ENCODE results near the gene HLA-F.

DNA sequence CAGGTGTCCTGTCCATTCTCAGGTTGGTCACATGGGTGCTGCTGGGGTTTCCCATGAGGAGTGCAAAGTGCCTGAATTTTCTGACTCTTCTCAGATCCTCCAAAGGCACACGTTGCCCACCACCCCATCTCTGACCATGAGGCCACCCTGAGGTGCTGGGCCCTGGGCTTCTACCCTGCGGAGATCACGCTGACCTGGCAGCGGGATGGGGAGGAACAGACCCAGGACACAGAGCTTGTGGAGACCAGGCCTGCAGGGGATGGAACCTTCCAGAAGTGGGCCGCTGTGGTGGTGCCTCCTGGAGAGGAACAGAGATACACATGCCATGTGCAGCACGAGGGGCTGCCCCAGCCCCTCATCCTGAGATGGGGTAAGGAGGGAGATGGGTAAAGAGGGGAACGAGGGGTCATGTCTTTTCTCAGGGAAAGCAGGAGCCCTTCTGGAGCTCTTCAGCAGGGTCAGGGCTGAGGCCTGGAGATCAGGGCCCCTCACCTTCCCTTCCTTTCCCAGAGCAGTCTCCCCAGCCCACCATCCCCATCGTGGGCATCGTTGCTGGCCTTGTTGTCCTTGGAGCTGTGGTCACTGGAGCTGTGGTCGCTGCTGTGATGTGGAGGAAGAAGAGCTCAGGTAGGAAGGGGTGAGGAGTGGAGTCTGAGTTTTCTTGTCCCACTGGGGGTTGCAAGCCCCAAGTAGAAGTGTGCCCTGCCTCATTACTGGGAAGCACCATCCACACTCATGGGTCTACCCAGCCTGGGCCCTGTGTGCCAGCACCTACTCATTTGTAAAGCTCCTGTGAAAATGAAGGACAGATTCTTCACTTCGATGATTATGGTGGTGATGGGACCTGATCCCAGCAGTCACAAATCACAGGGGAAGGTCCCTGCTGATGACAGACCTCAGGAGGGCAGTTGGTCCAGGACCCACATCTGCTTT, 2.0 kb downstream of the HLA-F start:
- TF ChIP-seq CTCF (IDR thresholded peaks at IDR 0.05) (no peak), TAF1 (IDR thresholded peaks at IDR 0.05; ENCODE audit: borderline replicate concordance, low read depth, low read length) (no peak), MAX (IDR thresholded peaks at IDR 0.05; ENCODE audit: low read depth) (no peak), TCF12 (IDR thresholded peaks at IDR 0.05) (no peak), EP300 (IDR thresholded peaks at IDR 0.05; ENCODE audit: borderline replicate concordance in 1 of 2, low read depth in 1 of 2, low read length in 1 of 2) (no peak), USF2 (IDR thresholded peaks at IDR 0.05; ENCODE audit: borderline replicate concordance, low read depth, low read length) (no peak), SIN3A (IDR thresholded peaks at IDR 0.05; ENCODE audit: borderline replicate concordance, low read depth, low read length) (no peak), RAD21 (IDR thresholded peaks at IDR 0.05; ENCODE audit: low read length) (no peak), GATA2 (CRISPR knock-in tag; IDR thresholded peaks at IDR 0.05) (no peak), CHD2 (IDR thresholded peaks at IDR 0.05; ENCODE audit: low read length, partially characterized antibody) (no peak), FOXJ3 (CRISPR knock-in tag; IDR thresholded peaks at IDR 0.05) (no peak), PBX3 (IDR thresholded peaks at IDR 0.05) (no peak), MEF2A (IDR thresholded peaks at IDR 0.05; ENCODE audit: borderline replicate concordance, low read depth) (no peak)

All from SK-N-SH (cell line).